ENCODE data around the gene TBKBP1.
A peak's percentile ranks its signal among the peaks of the same experiment; 100 is the strongest.

Gene TBKBP1

GRCh38 chr17:47731396-47731795 lies 37.4 kb downstream of the TBKBP1 start:
- Histone ChIP-seq H3K36me3 (ENCODE audit: control insufficient read depth in 1 of 2, insufficient read depth in 2 of 2, low read length in 2 of 2) (no peaks in the 10 kb centered on the region), H3K9me3 (ENCODE audit: insufficient read depth, low read depth, low read length) (peaks cover 2% of the 10 kb centered on the region), H2AFZ (ENCODE audit: insufficient read depth, low read length, poor library complexity) (no peak overlapping the region), H3K9ac (ENCODE audit: low read length) (no peak overlapping the region), H3K4me3 (ENCODE audit: low read depth, low read length) (no peak overlapping the region), H3K79me2 (ENCODE audit: control insufficient read depth, insufficient read depth, low read length, poor library complexity) (no peaks in the 10 kb centered on the region), H3K4ac (ENCODE audit: low read depth, low read length) (no peak overlapping the region), H2BK5ac (ENCODE audit: low read depth, low read length, poor library complexity) (no peak overlapping the region), H3K23ac (ENCODE audit: low read length) (no peak overlapping the region), H4K91ac (ENCODE audit: low read depth, low read length) (no peak overlapping the region), H3K4me2 (ENCODE audit: low read length) (no peak overlapping the region), H3K18ac (ENCODE audit: low read length) (no peak overlapping the region), H2AK5ac (ENCODE audit: low read length) (no peak overlapping the region), H3K27ac (ENCODE audit: low read depth, low read length) (no peak overlapping the region), H3K27me3 (ENCODE audit: insufficient read depth, low read length) (peaks cover 37% of the 10 kb centered on the region), H4K12ac (ENCODE audit: low read depth, low read length) (no peak overlapping the region), H3K79me1 (ENCODE audit: low read length) (no peaks in the 10 kb centered on the region), H3K14ac (ENCODE audit: low read length) (no peak overlapping the region), H3K4me1 (ENCODE audit: control insufficient read depth in 1 of 2, insufficient read depth in 2 of 2, low read length in 2 of 2) (no peaks in the 10 kb centered on the region), H4K8ac (ENCODE audit: low read depth, low read length) (no peak overlapping the region), H2BK12ac (ENCODE audit: low read length) (no peak overlapping the region), H2BK120ac (ENCODE audit: insufficient read depth, low read length, poor library complexity) (no peak overlapping the region)
- DNase-seq, result no peak
- WGBS (ENCODE audit: extremely low coverage, insufficient coverage, insufficient read length), result no CpG with 5 or more reads among the region's 2 CpGs

GRCh38 chr17:47732399-47733046 lies 38.6 kb downstream of the TBKBP1 start:
- no peak overlapping the region for H2BK120ac ChIP-seq (ENCODE audit: insufficient read depth, low read length, poor library complexity)
- H2BK12ac ChIP-seq (ENCODE audit: low read length), result no peak overlapping the region
- H2AK5ac ChIP-seq (ENCODE audit: low read length), result no peak overlapping the region
- no peak overlapping the region for H3K23ac ChIP-seq (ENCODE audit: low read length)
- H3K4me1 ChIP-seq (ENCODE audit: control insufficient read depth in 1 of 2, insufficient read depth in 2 of 2, low read length in 2 of 2), result no peaks in the 10 kb centered on the region
- no peak overlapping the region for H3K4ac ChIP-seq (ENCODE audit: low read depth, low read length)
- no peaks in the 10 kb centered on the region for H3K36me3 ChIP-seq (ENCODE audit: control insufficient read depth in 1 of 2, insufficient read depth in 2 of 2, low read length in 2 of 2)
- H3K27me3 ChIP-seq (ENCODE audit: insufficient read depth, low read length), result peaks cover 37% of the 10 kb centered on the region
- DNase-seq, result no peak
- H3K79me2 ChIP-seq (ENCODE audit: control insufficient read depth, insufficient read depth, low read length, poor library complexity), result no peaks in the 10 kb centered on the region
- no peak overlapping the region for H3K4me3 ChIP-seq (ENCODE audit: low read depth, low read length)
- no peak overlapping the region for H4K12ac ChIP-seq (ENCODE audit: low read depth, low read length)
- H2AFZ ChIP-seq (ENCODE audit: insufficient read depth, low read length, poor library complexity), result no peak overlapping the region
- no peak overlapping the region for H3K14ac ChIP-seq (ENCODE audit: low read length)
- no peak overlapping the region for H4K8ac ChIP-seq (ENCODE audit: low read depth, low read length)
- H3K9ac ChIP-seq (ENCODE audit: low read length), result no peak overlapping the region
- H3K9me3 ChIP-seq (ENCODE audit: insufficient read depth, low read depth, low read length), result peaks cover 2% of the 10 kb centered on the region
- H2BK5ac ChIP-seq (ENCODE audit: low read depth, low read length, poor library complexity), result no peak overlapping the region
- peak overlapping the region; percentile 52 for H3K4me2 ChIP-seq (ENCODE audit: low read length)
- H3K18ac ChIP-seq (ENCODE audit: low read length), result no peak overlapping the region
- H3K27ac ChIP-seq (ENCODE audit: low read depth, low read length), result no peak overlapping the region
- WGBS (ENCODE audit: extremely low coverage, insufficient coverage, insufficient read length), result no CpG with 5 or more reads among the region's 12 CpGs
- H4K91ac ChIP-seq (ENCODE audit: low read depth, low read length), result no peak overlapping the region
- no peaks in the 10 kb centered on the region for H3K79me1 ChIP-seq (ENCODE audit: low read length)

GRCh38 chr17:47733047-47733673 lies 39.2 kb downstream of the TBKBP1 start, which contains the start of gene TBX21:
Gene TBX21 (plus strand): TSS chr17:47733236. CDS start chr17:47733455, 219 bp downstream.
- Histone ChIP-seq H3K79me1 (ENCODE audit: low read length) (no peaks in the 10 kb centered on the region), H3K27ac (ENCODE audit: low read depth, low read length) (no peak within 1 kb of the TSS), H3K9me3 (ENCODE audit: insufficient read depth, low read depth, low read length) (peaks cover 2% of the 10 kb centered on the region), H3K9ac (ENCODE audit: low read length) (no peak within 1 kb of the TSS), H3K4ac (ENCODE audit: low read depth, low read length) (no peak within 1 kb of the TSS), H2AFZ (ENCODE audit: insufficient read depth, low read length, poor library complexity) (no peak within 1 kb of the TSS), H3K18ac (ENCODE audit: low read length) (no peak within 1 kb of the TSS), H4K91ac (ENCODE audit: low read depth, low read length) (no peak within 1 kb of the TSS), H3K14ac (ENCODE audit: low read length) (no peak within 1 kb of the TSS), H2AK5ac (ENCODE audit: low read length) (no peak within 1 kb of the TSS), H3K27me3 (ENCODE audit: insufficient read depth, low read length) (peaks cover 37% of the 10 kb centered on the region), H3K4me3 (ENCODE audit: low read depth, low read length) (no peak within 1 kb of the TSS), H2BK12ac (ENCODE audit: low read length) (no peak within 1 kb of the TSS), H3K79me2 (ENCODE audit: control insufficient read depth, insufficient read depth, low read length, poor library complexity) (no peaks in the 10 kb centered on the region), H3K4me1 (ENCODE audit: control insufficient read depth in 1 of 2, insufficient read depth in 2 of 2, low read length in 2 of 2) (no peaks in the 10 kb centered on the region), H2BK5ac (ENCODE audit: low read depth, low read length, poor library complexity) (no peak within 1 kb of the TSS), H3K36me3 (ENCODE audit: control insufficient read depth in 1 of 2, insufficient read depth in 2 of 2, low read length in 2 of 2) (no peaks in the 10 kb centered on the region), H3K23ac (ENCODE audit: low read length) (no peak within 1 kb of the TSS), H4K8ac (ENCODE audit: low read depth, low read length) (no peak within 1 kb of the TSS), H2BK120ac (ENCODE audit: insufficient read depth, low read length, poor library complexity) (no peak within 1 kb of the TSS), H3K4me2 (ENCODE audit: low read length) (peak within 1 kb of the TSS; percentile 52), H4K12ac (ENCODE audit: low read depth, low read length) (no peak within 1 kb of the TSS)
- no CpG with 5 or more reads among the region's 73 CpGs for WGBS (ENCODE audit: extremely low coverage, insufficient coverage, insufficient read length)
- peak in 1 of 2 donors; percentile 29 for DNase-seq

- no peak overlapping the region for H4K12ac ChIP-seq (ENCODE audit: low read depth, low read length)
- H2BK120ac ChIP-seq (ENCODE audit: insufficient read depth, low read length, poor library complexity), result no peak overlapping the region
- H3K4me2 ChIP-seq (ENCODE audit: low read length), result peak overlapping the region; percentile 52
- H3K23ac ChIP-seq (ENCODE audit: low read length), result no peak overlapping the region
- peaks cover 2% of the 10 kb centered on the region for H3K9me3 ChIP-seq (ENCODE audit: insufficient read depth, low read depth, low read length)
- no peak overlapping the region for H3K4ac ChIP-seq (ENCODE audit: low read depth, low read length)
- no peaks in the 10 kb centered on the region for H3K36me3 ChIP-seq (ENCODE audit: control insufficient read depth in 1 of 2, insufficient read depth in 2 of 2, low read length in 2 of 2)
- no peak overlapping the region for H4K91ac ChIP-seq (ENCODE audit: low read depth, low read length)
- H2AK5ac ChIP-seq (ENCODE audit: low read length), result no peak overlapping the region
- H3K18ac ChIP-seq (ENCODE audit: low read length), result no peak overlapping the region
- no peaks in the 10 kb centered on the region for H3K79me2 ChIP-seq (ENCODE audit: control insufficient read depth, insufficient read depth, low read length, poor library complexity)
- H2AFZ ChIP-seq (ENCODE audit: insufficient read depth, low read length, poor library complexity), result no peak overlapping the region
- no peak overlapping the region for H3K14ac ChIP-seq (ENCODE audit: low read length)
- H3K79me1 ChIP-seq (ENCODE audit: low read length), result no peaks in the 10 kb centered on the region
- no peak overlapping the region for H2BK5ac ChIP-seq (ENCODE audit: low read depth, low read length, poor library complexity)
- peaks cover 37% of the 10 kb centered on the region for H3K27me3 ChIP-seq (ENCODE audit: insufficient read depth, low read length)
- no peak for DNase-seq
- no peak overlapping the region for H4K8ac ChIP-seq (ENCODE audit: low read depth, low read length)
- no peaks in the 10 kb centered on the region for H3K4me1 ChIP-seq (ENCODE audit: control insufficient read depth in 1 of 2, insufficient read depth in 2 of 2, low read length in 2 of 2)
- H3K9ac ChIP-seq (ENCODE audit: low read length), result no peak overlapping the region
- WGBS (ENCODE audit: extremely low coverage, insufficient coverage, insufficient read length), result no CpG with 5 or more reads among the region's 60 CpGs
- no peak overlapping the region for H3K27ac ChIP-seq (ENCODE audit: low read depth, low read length)
- H2BK12ac ChIP-seq (ENCODE audit: low read length), result no peak overlapping the region
- H3K4me3 ChIP-seq (ENCODE audit: low read depth, low read length), result no peak overlapping the region
Measured at GRCh38 chr17:47733674-47734410, 39.9 kb downstream of the TBKBP1 start.
